K562 (cell line): ENCODE data around the gene DDX50. TPM values are rescaled to one million over a fixed set of nuclear protein-coding genes. Genes with fewer than 3 reads are reported as not detected.

Source experiments
- ATAC-seq: fragments of 200-7000 bp; cut with Tn5 transposase; 3 replicates; pipeline ENCODE4 v1.9.1; 2020; ENCODE audit warnings: moderate library complexity
- BruUV-seq: library from RNA; stranded (reverse); fragments of 400-500 nt; replicated peaks from 2 replicates; lab custom pipeline; 2021; lab: Mats Ljungman, UMichigan
- CTCF ChIA-PET: fragments of 300-600 bp; formaldehyde crosslinking; extraction: SDS; loops from one replicate; lab custom pipeline; 2021; ENCODE audit warnings: low intra/inter-chr PET ratio; lab: Yijun Ruan, JAX
- POLR2A ChIA-PET: fragments of 300-600, 350-650 bp; sonication (Branson Sonifier 250); formaldehyde crosslinking; extraction: SDS; loops from one replicate; lab custom pipeline; 2021; ENCODE audit warnings: antibody characterized with exemption, inconsistent platforms; lab: Yijun Ruan, JAX
- DNase-seq, 4 experiments: peaks; one replicate each; pipeline versions ENCODE4 v3.0.0 to v3.0.0-alpha.2; 2011 to 2018; ENCODE audit warnings: low spot score in 3 of 4, mixed read lengths in 3 of 4; ENCODE audit errors: extremely low read depth in 1 of 4
- FAIRE-seq: peaks from 2 replicates; lab custom pipeline; 2011; peaks lifted over from hg19 to GRCh38; lab: Jason Lieb, UNC
- H2AFZ ChIP-seq: 2 replicates; pipeline ENCODE4 v1.6.0; 2011; ENCODE audit warnings: low read depth, low read length, control low read depth, inconsistent platforms
- H3K27ac ChIP-seq: fragments of 200-600 bp; 3 replicates; pipeline ENCODE4 v1.8.0; 2011; ENCODE audit warnings: low read depth, mild to moderate bottlenecking, control low read depth, inconsistent platforms, low read length, moderate library complexity, mixed read lengths; ENCODE audit errors: extremely low read depth
- H3K27me3 ChIP-seq, 2 experiments: fragments of 300-600 bp in 1 of 2; 2 replicates in 1 of 2; 3 replicates in 1 of 2; pipeline versions ENCODE4 v1.6.0 to v1.8.0; 2011; ENCODE audit warnings: inconsistent platforms in 2 of 2, low read length in 2 of 2, mild to moderate bottlenecking in 1 of 2, mixed read lengths in 1 of 2, moderate library complexity in 1 of 2; ENCODE audit not compliant: control insufficient read depth in 2 of 2, insufficient read depth in 2 of 2
- H3K36me3 ChIP-seq: fragments of 300-600 bp; 3 replicates; pipeline ENCODE4 v1.8.0; 2011; ENCODE audit warnings: mild to moderate bottlenecking, low read length, inconsistent platforms; ENCODE audit not compliant: control insufficient read depth, insufficient read depth
- H3K4me1 ChIP-seq, 2 experiments: fragments of 200-600 bp in 1 of 2; replicated peaks in 1 of 2; 2 replicates in 1 of 2; 3 replicates in 1 of 2; pipeline versions ENCODE4 v1.5.1 to v1.8.0; 2011; ENCODE audit warnings: inconsistent platforms in 2 of 2, low read length in 2 of 2, mild to moderate bottlenecking in 1 of 2, mixed read lengths in 1 of 2, moderate library complexity in 1 of 2; ENCODE audit not compliant: control insufficient read depth in 2 of 2, insufficient read depth in 2 of 2
- H3K4me2 ChIP-seq: 2 replicates; pipeline ENCODE4 v1.6.1; 2011; ENCODE audit warnings: low read length, control low read depth, inconsistent platforms, mixed read lengths; ENCODE audit not compliant: insufficient read depth
- H3K4me3 ChIP-seq: fragments of 200-600 bp; sonication (generic), shearing (Covaris generic); 2 replicates; pipeline ENCODE4 v1.5.1; 2016; ENCODE audit warnings: control low read depth, inconsistent platforms
- H3K79me2 ChIP-seq: fragments of 200-600 bp; 3 replicates; pipeline ENCODE4 v1.8.0; 2011; ENCODE audit warnings: low read length, inconsistent platforms; ENCODE audit not compliant: control insufficient read depth, insufficient read depth
- H3K9ac ChIP-seq, 2 experiments: 2 replicates each; pipeline versions ENCODE4 v1.6.0 to v1.6.1; 2011; ENCODE audit warnings: low read depth in 2 of 2, low read length in 2 of 2, control low read depth in 1 of 2, inconsistent platforms in 1 of 2, mild to moderate bottlenecking in 1 of 2, mixed read lengths in 1 of 2; ENCODE audit not compliant: insufficient read depth in 1 of 2
- H3K9me1 ChIP-seq: one replicate; pipeline ENCODE4 v1.6.0; 2011; ENCODE audit warnings: inconsistent platforms, mild to moderate bottlenecking, low read length, moderate library complexity; ENCODE audit not compliant: control insufficient read depth, insufficient read depth
- H3K9me3 ChIP-seq: replicated peaks from 2 replicates; pipeline ENCODE4 v1.5.1; 2011; ENCODE audit warnings: low read depth, low read length, inconsistent platforms; ENCODE audit not compliant: control insufficient read depth, insufficient read depth
- H4K20me1 ChIP-seq: replicated peaks from 2 replicates; pipeline ENCODE4 v1.6.1; 2011; ENCODE audit warnings: low read length, inconsistent platforms, mixed read lengths; ENCODE audit not compliant: control insufficient read depth, insufficient read depth
- ARID1B ChIP-seq: fragments of 450-650 bp; IDR thresholded peaks from 2 replicates; pipeline ENCODE4 v1.6.1; 2016; ENCODE audit warnings: antibody characterized with exemption, mild to moderate bottlenecking, inconsistent platforms
- COPS2 ChIP-seq: fragments of 450-650 bp; conservative IDR thresholded peaks from 2 replicates; pipeline ENCODE4 v1.6.1; 2016; ENCODE audit warnings: mild to moderate bottlenecking, moderate library complexity
- ELF4 ChIP-seq: fragments of 450-650 bp; formaldehyde crosslinking; IDR thresholded peaks from 2 replicates; pipeline ENCODE4 v1.4.0; 2022; ENCODE audit warnings: missing genetic modification characterization
- ETV5 ChIP-seq: sonication (generic); formaldehyde crosslinking; IDR thresholded peaks from 2 replicates; pipeline ENCODE4 v1.4.0; 2020; ENCODE audit warnings: low read depth, mild to moderate bottlenecking, missing genetic modification reagents
- FOXP1 ChIP-seq: sonication (generic); formaldehyde crosslinking; IDR thresholded peaks from 2 replicates; pipeline ENCODE4 v1.8.0; 2022; ENCODE audit warnings: mild to moderate bottlenecking, missing genetic modification reagents
- HSF4 ChIP-seq: fragments of 250-450 bp; sonication (Bioruptor Pico); IDR thresholded peaks from 2 replicates; pipeline ENCODE4 v2.1.2; 2022; ENCODE audit warnings: mild to moderate bottlenecking, moderate library complexity, borderline replicate concordance
- ID3 ChIP-seq, 2 experiments: fragments of 250-450 bp in 1 of 2; fragments of 450-650 bp in 1 of 2; sonication (Bioruptor Pico) in 1 of 2; IDR thresholded peaks; 2 replicates each; pipeline versions ENCODE4 v1.6.1 to v1.8.0; 2016 to 2021; ENCODE audit warnings: mild to moderate bottlenecking in 2 of 2, moderate library complexity in 2 of 2, missing compliant biosample characterization in 1 of 2, missing genetic modification characterization in 1 of 2
- THRB ChIP-seq: fragments of 450-650 bp; formaldehyde crosslinking; conservative IDR thresholded peaks from 2 replicates; pipeline ENCODE4 v1.4.0; 2022; ENCODE audit warnings: mild to moderate bottlenecking, missing genetic modification characterization
- WGBS: fragments of 100-300 bp; shearing (Covaris generic); methylation state at CpG from one replicate; pipeline ENCODE4 v1.1.6; 2016; ENCODE audit warnings: low coverage, mixed read lengths; ENCODE audit not compliant: insufficient coverage; ENCODE audit errors: missing lambda C conversion rate; 5-methylcytosine and 5-hydroxymethylcytosine counted together
- in situ Hi-C: fragments of 300-500 bp; cut with MboI; formaldehyde crosslinking; loops from 4 replicates; pipeline ENCODE4 v1.15.0; 2018; ENCODE audit warnings: inconsistent platforms, mixed read lengths
- intact Hi-C: fragments of 100-400 bp; cut with micrococcal nuclease; formaldehyde crosslinking; loops from 2 replicates; pipeline ENCODE4 v1.14.2; 2022
- polyA plus RNA-seq, 8 experiments: library from polyadenylated mRNA; depleted of rRNA in 4 of 8; stranded (reverse) in 5 of 8; unstranded in 3 of 8; fragments of >200 nt; fragmentation: Nextera tagmentation in 2 of 8; fragmentation: Illumina TruSeq in 1 of 8; extraction: Ambion mirVana in 2 of 8; extraction: Trizol in 1 of 8; gene quantifications; 2 replicates each; pipeline versions ENCODE4 v1.2.1 to v1.2.3, GENCODE V29; 2011 to 2014; ENCODE audit warnings: inconsistent platforms in 1 of 8, missing spikeins in 1 of 8
- total RNA-seq, 7 experiments: library from RNA; depleted of rRNA in 6 of 7; stranded (reverse); fragments of >200 nt in 6 of 7; fragmentation: Illumina TruSeq in 2 of 7; extraction: Trizol in 2 of 7; gene quantifications; 2 replicates each; pipeline versions ENCODE4 v1.2.1 to v1.2.3, GENCODE V29; 2011 to 2021; ENCODE audit warnings: low replicate concordance in 1 of 7
- TF ChIP-seq, protein P1 (sequence below): sonication (generic); formaldehyde crosslinking; IDR thresholded peaks from 2 replicates; pipeline ENCODE4 v1.8.0; 2023; ENCODE audit warnings: mild to moderate bottlenecking, missing genetic modification reagents

DDX50 gene
- total and polyA plus RNA-seq, 9 of the 15 experiments (the other 6 are each of a cell fraction or from before 2014, with no cell fraction given): 36.7 to 86.8 (median 57.4) TPM

GRCh38 chr10:68900427-68901104 lies 549 bp upstream of the DDX50 start (continued):
- TF ChIP-seq, protein P1, sequence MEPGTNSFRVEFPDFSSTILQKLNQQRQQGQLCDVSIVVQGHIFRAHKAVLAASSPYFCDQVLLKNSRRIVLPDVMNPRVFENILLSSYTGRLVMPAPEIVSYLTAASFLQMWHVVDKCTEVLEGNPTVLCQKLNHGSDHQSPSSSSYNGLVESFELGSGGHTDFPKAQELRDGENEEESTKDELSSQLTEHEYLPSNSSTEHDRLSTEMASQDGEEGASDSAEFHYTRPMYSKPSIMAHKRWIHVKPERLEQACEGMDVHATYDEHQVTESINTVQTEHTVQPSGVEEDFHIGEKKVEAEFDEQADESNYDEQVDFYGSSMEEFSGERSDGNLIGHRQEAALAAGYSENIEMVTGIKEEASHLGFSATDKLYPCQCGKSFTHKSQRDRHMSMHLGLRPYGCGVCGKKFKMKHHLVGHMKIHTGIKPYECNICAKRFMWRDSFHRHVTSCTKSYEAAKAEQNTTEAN (CRISPR knock-in tag): no peak
- TF ChIP-seq ETV5 (CRISPR knock-in tag): peak; percentile 75

DNA sequence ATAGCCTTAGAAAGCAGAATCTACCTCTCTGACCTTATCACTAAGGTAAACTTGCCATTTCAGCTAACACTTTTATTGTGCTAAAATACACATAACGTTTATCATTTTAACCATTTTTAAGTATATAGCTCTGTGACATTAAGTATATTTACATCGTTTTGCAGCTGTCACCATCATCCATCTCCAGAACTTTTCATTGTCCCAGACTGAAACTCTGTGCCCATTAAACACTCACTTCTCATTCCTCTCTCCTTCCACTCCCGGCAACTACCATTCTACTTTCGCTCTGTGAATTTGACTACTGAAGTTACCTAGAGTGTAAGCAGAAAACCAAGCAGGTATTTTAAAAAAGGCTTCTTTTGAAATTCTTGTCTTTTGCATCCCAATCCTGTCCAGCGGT lies 1.3 kb downstream of the DDX50 start:
- WGBS: 21% methylated on average over 5 of the region's 5 CpGs
- ATAC-seq (no peak), DNase-seq (no peak), FAIRE-seq (no peak)
- Histone ChIP-seq H3K9me1 (no peaks in the 10 kb centered on the region), H3K27ac (peak overlapping the region; percentile 91; the same call in 1 of the 3 replicates), H2AFZ (no peak overlapping the region), H3K79me2 (peaks cover 33% of the 10 kb centered on the region), H4K20me1 (no peaks in the 10 kb centered on the region), H3K9me3 (no peaks in the 10 kb centered on the region), H3K27me3 (no peaks in the 10 kb centered on the region), H3K4me3 (peak overlapping the region; percentile 74), H3K4me1 (peaks cover 13 to 14% of the 10 kb centered on the region in 2 experiments; a peak in 4 of 5 replicates), H3K36me3 (peaks cover 28% of the 10 kb centered on the region; the same call in 2 of the 3 replicates), H3K4me2 (peak overlapping the region; percentile 96), H3K9ac (peak overlapping the region in 1 of 2 experiments; percentile 87; a peak in 2 of 4 replicates)
- in situ Hi-C loops: no loop called here
- intact Hi-C loops: loop anchor here (10.0 kb wide), 1 partner anchor 348 kb away; no protein-coding TSS in a partner anchor
- ChIA-PET CTCF (no interaction called here), POLR2A (interaction anchor here (1.1 to 2.1 kb wide), 3 partner anchors 22 to 221 kb away, joined by 3 to 10 read pairs (median 3); partner anchors contain the start of gene DDX21)
- BruUV-seq: no TSS peak
- TF ChIP-seq ID3 (CRISPR knock-in tag; IDR thresholded peaks at IDR 0.05): no peak
- TF ChIP-seq ID3 (tag; IDR thresholded peaks at IDR 0.05): no peak
- TF ChIP-seq ARID1B: no peak
- no peak for TF ChIP-seq ELF4 (CRISPR knock-in tag)
- TF ChIP-seq FOXP1 (CRISPR knock-in tag): no peak
- TF ChIP-seq HSF4: no peak
- no peak for TF ChIP-seq THRB
- TF ChIP-seq COPS2: no peak
- TF ChIP-seq, all 486 proteins: peak for 0
